IMR-90 (cell line): ENCODE measurements around the gene BAIAP2L1.

Experiments used
- CHD1 ChIP-seq: IDR thresholded peaks from 2 replicates; pipeline ENCODE4 v1.6.1; 2012; ENCODE audit warnings: low read depth, low read length, improper control_type of control experiment
- POLR2A ChIP-seq: IDR thresholded peaks from 2 replicates; pipeline ENCODE4 v1.6.1; 2012; ENCODE audit warnings: mild to moderate bottlenecking, low read depth, low read length
- TF ChIP-seq, protein P1 (sequence below): conservative IDR thresholded peaks from 2 replicates; pipeline ENCODE4 v1.5.1; 2012; ENCODE audit warnings: mild to moderate bottlenecking, low read depth, low read length, improper control_type of control experiment
- TF ChIP-seq, protein P2 (sequence below): fragments of 150-350 bp; IDR thresholded peaks from 2 replicates; pipeline ENCODE4 v1.6.1; 2017; ENCODE audit warnings: mild to moderate bottlenecking, antibody characterized with exemption, low read length, low read depth

DNA sequence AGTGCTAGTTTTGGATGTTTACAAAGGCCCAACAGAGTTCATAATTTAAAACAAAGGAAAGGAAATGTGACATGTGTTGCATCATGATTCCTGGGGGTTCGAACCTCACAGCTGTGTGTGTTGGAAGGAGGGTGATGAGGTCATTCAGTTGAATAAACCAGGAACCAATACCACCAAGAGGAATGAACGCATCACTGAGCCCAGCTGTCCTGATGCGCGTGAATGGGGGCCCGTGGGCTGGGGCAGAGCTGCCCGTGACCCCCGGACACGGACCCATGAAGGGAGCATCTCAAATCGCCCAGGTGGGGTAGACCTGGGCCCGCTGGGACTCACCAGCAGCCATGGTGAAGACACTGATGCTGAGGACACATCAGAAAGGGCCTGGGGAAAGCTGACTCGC lies 86.4 kb downstream of the BAIAP2L1 start:
- TF ChIP-seq POLR2A (no peak), CHD1 (no peak)
- TF ChIP-seq, protein P1, sequence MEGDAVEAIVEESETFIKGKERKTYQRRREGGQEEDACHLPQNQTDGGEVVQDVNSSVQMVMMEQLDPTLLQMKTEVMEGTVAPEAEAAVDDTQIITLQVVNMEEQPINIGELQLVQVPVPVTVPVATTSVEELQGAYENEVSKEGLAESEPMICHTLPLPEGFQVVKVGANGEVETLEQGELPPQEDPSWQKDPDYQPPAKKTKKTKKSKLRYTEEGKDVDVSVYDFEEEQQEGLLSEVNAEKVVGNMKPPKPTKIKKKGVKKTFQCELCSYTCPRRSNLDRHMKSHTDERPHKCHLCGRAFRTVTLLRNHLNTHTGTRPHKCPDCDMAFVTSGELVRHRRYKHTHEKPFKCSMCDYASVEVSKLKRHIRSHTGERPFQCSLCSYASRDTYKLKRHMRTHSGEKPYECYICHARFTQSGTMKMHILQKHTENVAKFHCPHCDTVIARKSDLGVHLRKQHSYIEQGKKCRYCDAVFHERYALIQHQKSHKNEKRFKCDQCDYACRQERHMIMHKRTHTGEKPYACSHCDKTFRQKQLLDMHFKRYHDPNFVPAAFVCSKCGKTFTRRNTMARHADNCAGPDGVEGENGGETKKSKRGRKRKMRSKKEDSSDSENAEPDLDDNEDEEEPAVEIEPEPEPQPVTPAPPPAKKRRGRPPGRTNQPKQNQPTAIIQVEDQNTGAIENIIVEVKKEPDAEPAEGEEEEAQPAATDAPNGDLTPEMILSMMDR, result no peak
- TF ChIP-seq, protein P2, sequence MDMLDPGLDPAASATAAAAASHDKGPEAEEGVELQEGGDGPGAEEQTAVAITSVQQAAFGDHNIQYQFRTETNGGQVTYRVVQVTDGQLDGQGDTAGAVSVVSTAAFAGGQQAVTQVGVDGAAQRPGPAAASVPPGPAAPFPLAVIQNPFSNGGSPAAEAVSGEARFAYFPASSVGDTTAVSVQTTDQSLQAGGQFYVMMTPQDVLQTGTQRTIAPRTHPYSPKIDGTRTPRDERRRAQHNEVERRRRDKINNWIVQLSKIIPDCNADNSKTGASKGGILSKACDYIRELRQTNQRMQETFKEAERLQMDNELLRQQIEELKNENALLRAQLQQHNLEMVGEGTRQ, result no peak
